Heart left ventricle (tissue), 13 donors: Measurements from ENCODE around the gene KDM4B.

Source experiments
- POLR2A ChIP-seq, 2 donors: fragments of 450-650 bp; IDR thresholded peaks; one replicate each; pipeline ENCODE4 v1.6.1; 2017; ENCODE audit warnings: antibody characterized with exemption in 2 of 2, mild to moderate bottlenecking in 2 of 2, moderate library complexity in 2 of 2
- TF ChIP-seq, protein P1 (sequence below), 12 donors: fragments of 200-600 bp; sonication (generic) in 4 of 12; IDR thresholded peaks; one replicate each; pipeline versions ENCODE4 v1.5.0 to v1.8.0; 2018 to 2022; ENCODE audit warnings: antibody characterized with exemption in 12 of 12, mild to moderate bottlenecking in 5 of 12
- donor health status: ischemic (EF 13 %, LVEDD 7.1; RV severe dilation, severe dysfunction).
- donor health status: DM: no; HTN: yes; CAD: no.
- donor health status: DM: no; HTN: no; CAD: no.
- donor health status: ischemic (EF 25% LVEDD 6.9; RV normal size, moderate dysfunction).
- donor health status: ischemic (EF 25% LVEDD 5.7; RV mildly dilated, moderate dysfunction).
- donor health status: ischemic (EF 35%, LVEDD 5.7; RV mildly dilated, moderate dysfunction).
- donor health status: nonischemic (EF 11% LVEDD 7.7; RV severe dilation, severe dysfunction).
- donor health status: DM: yes; HTN: yes; CAD: no.
- donor health status: PGD.
- donor health status: ischemic (EF 29% LVEDD 5.4; RV normal size, mild dysfunction).
- donor health status: nonischemic (EF 23%, LVEDD 6.1; RV moderate dilation, normal function).

DNA sequence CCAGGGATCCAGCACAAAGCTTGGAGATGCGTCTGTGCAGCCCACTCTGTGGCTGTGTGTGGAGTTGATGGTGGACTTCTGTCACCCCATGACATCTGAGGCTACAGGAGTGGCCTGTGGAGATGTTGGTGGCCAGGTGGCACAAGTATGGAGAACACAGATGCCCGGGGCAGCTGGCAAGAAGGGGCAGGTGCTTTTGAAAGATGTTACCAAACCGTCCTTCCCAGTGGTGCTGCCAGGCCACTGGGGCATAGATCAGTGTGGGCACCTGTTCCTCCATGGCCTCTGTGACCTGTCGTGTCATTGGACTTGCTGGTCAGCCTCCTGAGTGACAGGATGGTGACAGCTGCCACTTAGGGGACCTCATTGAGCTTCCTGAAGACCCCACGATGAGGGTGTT lies 36.2 kb downstream of the KDM4B start:
- TF ChIP-seq, protein P1, sequence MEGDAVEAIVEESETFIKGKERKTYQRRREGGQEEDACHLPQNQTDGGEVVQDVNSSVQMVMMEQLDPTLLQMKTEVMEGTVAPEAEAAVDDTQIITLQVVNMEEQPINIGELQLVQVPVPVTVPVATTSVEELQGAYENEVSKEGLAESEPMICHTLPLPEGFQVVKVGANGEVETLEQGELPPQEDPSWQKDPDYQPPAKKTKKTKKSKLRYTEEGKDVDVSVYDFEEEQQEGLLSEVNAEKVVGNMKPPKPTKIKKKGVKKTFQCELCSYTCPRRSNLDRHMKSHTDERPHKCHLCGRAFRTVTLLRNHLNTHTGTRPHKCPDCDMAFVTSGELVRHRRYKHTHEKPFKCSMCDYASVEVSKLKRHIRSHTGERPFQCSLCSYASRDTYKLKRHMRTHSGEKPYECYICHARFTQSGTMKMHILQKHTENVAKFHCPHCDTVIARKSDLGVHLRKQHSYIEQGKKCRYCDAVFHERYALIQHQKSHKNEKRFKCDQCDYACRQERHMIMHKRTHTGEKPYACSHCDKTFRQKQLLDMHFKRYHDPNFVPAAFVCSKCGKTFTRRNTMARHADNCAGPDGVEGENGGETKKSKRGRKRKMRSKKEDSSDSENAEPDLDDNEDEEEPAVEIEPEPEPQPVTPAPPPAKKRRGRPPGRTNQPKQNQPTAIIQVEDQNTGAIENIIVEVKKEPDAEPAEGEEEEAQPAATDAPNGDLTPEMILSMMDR (IDR thresholded peaks at IDR 0.05), result no peak
- no peak for TF ChIP-seq POLR2A (IDR thresholded peaks at IDR 0.05)
